Fibroblast of the aortic adventitia (primary cell): Measurements from ENCODE around the gene TFCP2. TPM values are rescaled to one million over a fixed set of nuclear protein-coding genes. Genes with fewer than 3 reads are reported as not detected.

ENCODE experiments used
- DNase-seq: peaks from one replicate; pipeline ENCODE4 v3.0.0-alpha.2; 2010; ENCODE audit warnings: low read depth
- H3K4me3 ChIP-seq: 2 replicates; pipeline ENCODE4 v1.5.1; 2011; ENCODE audit warnings: low read depth, mild to moderate bottlenecking, control low read depth, low read length, moderate library complexity
- CTCF ChIP-seq: IDR thresholded peaks from 2 replicates; pipeline ENCODE4 v1.5.1; 2011; ENCODE audit warnings: mild to moderate bottlenecking, low read length, control low read depth, inconsistent platforms; ENCODE audit not compliant: insufficient read depth
- total RNA-seq: library from RNA; depleted of rRNA; stranded (reverse); fragments of >200 nt; gene quantifications from 2 replicates; pipeline ENCODE4 v1.2.3, GENCODE V29; 2012; ENCODE audit warnings: low replicate concordance

Gene TFCP2
- total RNA-seq, 1 donor, result 10.8 TPM

GRCh38 chr12:51115533-51115932 lies 57.4 kb downstream of the TFCP2 start:
- no peak overlapping the region for H3K4me3 ChIP-seq
- no peak for TF ChIP-seq CTCF
- no peak for DNase-seq

- no peak for DNase-seq
- H3K4me3 ChIP-seq, result no peak overlapping the region
- TF ChIP-seq CTCF, result no peak
These were observed 64.8 kb downstream of the TFCP2 start for GRCh38 chr12:51108136-51108535.

- no peak for DNase-seq
- H3K4me3 ChIP-seq, result no peak overlapping the region
- no peak for TF ChIP-seq CTCF
These were observed 69.0 kb downstream of the TFCP2 start for GRCh38 chr12:51103977-51104376.

- no peak overlapping the region for H3K4me3 ChIP-seq
- no peak for DNase-seq
- no peak for TF ChIP-seq CTCF
These were observed 74.3 kb downstream of the TFCP2 start for GRCh38 chr12:51098611-51099010.

GRCh38 chr12:51090705-51091229 lies 82.2 kb downstream of the TFCP2 start:
- DNase-seq, result no peak
- no peak for TF ChIP-seq CTCF
- H3K4me3 ChIP-seq, result no peak overlapping the region

- TF ChIP-seq CTCF, result no peak
- no peak overlapping the region for H3K4me3 ChIP-seq
- DNase-seq, result no peak
These were observed 85.1 kb downstream of the TFCP2 start for GRCh38 chr12:51087818-51088217.

- DNase-seq, result no peak
- H3K4me3 ChIP-seq, result no peak overlapping the region
- TF ChIP-seq CTCF, result no peak
These were observed 86.0 kb downstream of the TFCP2 start for GRCh38 chr12:51086933-51087332.
